H1 (cell line): Measurements from ENCODE around the gene PALM. TPM values are rescaled to one million over a fixed set of nuclear protein-coding genes. Genes with fewer than 3 reads are reported as not detected.

ENCODE experiments used
- ASH2L ChIP-seq: fragments of 200-600, 300-600 bp; sonication (generic); IDR thresholded peaks from one replicate; pipeline ENCODE4 v1.7.1; 2017; ENCODE audit warnings: low read length
- BACH1 ChIP-seq: IDR thresholded peaks from 2 replicates; pipeline ENCODE4 v1.6.1; 2012; ENCODE audit warnings: low read length, improper control_type of control experiment
- CHD1 ChIP-seq: IDR thresholded peaks from 2 replicates; pipeline ENCODE4 v1.6.1; 2012; ENCODE audit warnings: low read depth, low read length, improper control_type of control experiment
- CTCF ChIP-seq, 3 experiments: IDR thresholded peaks; 1 replicate in 2 of 3; 2 replicates in 1 of 3; pipeline versions ENCODE4 v1.5.1 to v1.6.1; 2011; ENCODE audit warnings: low read length in 3 of 3, mild to moderate bottlenecking in 3 of 3, inconsistent platforms in 2 of 3, low read depth in 1 of 3, moderate library complexity in 1 of 3; ENCODE audit not compliant: insufficient read depth in 1 of 3; ENCODE audit errors: control extremely low read depth in 1 of 3
- EZH2 ChIP-seq: fragments of 200-600 bp; sonication (generic); IDR thresholded peaks from 2 replicates; pipeline ENCODE4 v1.7.1; 2012; ENCODE audit warnings: low read depth, mild to moderate bottlenecking, moderate library complexity, low read length, inconsistent platforms; ENCODE audit not compliant: severe bottlenecking
- KDM5A ChIP-seq: fragments of 200-600 bp; IDR thresholded peaks from 2 replicates; pipeline ENCODE4 v1.7.1; 2012; ENCODE audit warnings: mild to moderate bottlenecking, low read length, inconsistent platforms, mixed read lengths
- NRF1 ChIP-seq: IDR thresholded peaks from 2 replicates; pipeline ENCODE4 v1.6.1; 2011; ENCODE audit warnings: mild to moderate bottlenecking, low read depth, low read length, improper control_type of control experiment
- POLR2A ChIP-seq, 2 experiments: IDR thresholded peaks; 1 replicate in 1 of 2; 2 replicates in 1 of 2; pipeline ENCODE4 v1.6.1; 2011; ENCODE audit warnings: low read depth in 2 of 2, low read length in 2 of 2, mild to moderate bottlenecking in 2 of 2; ENCODE audit errors: control extremely low read depth in 1 of 2
- RBBP5 ChIP-seq: IDR thresholded peaks from 2 replicates; pipeline ENCODE4 v1.7.1; 2012; ENCODE audit warnings: low read depth, mild to moderate bottlenecking, inconsistent platforms, low read length, moderate library complexity, borderline replicate concordance
- RFX5 ChIP-seq: IDR thresholded peaks from 2 replicates; pipeline ENCODE4 v1.6.1; 2011; ENCODE audit warnings: low read depth, low read length, improper control_type of control experiment, borderline replicate concordance
- SAP30 ChIP-seq: fragments of 300-600 bp; sonication (generic); IDR thresholded peaks from 2 replicates; pipeline ENCODE4 v1.7.1; 2012; ENCODE audit warnings: low read length, moderate library complexity, mild to moderate bottlenecking, inconsistent platforms; ENCODE audit not compliant: insufficient read depth, insufficient replicate concordance
- SP2 ChIP-seq: IDR thresholded peaks from 2 replicates; pipeline ENCODE4 v1.6.1; 2012; ENCODE audit warnings: mild to moderate bottlenecking, low read length, inconsistent platforms
- TEAD4 ChIP-seq: IDR thresholded peaks from 2 replicates; pipeline ENCODE4 v1.6.1; 2012; ENCODE audit warnings: low read depth, low read length, inconsistent platforms, mixed read lengths
- YY1 ChIP-seq: IDR thresholded peaks from 2 replicates; pipeline ENCODE4 v1.6.1; 2011; ENCODE audit warnings: low read depth, mild to moderate bottlenecking, low read length
- polyA plus RNA-seq, 7 experiments: library from polyadenylated mRNA; depleted of rRNA in 3 of 7; stranded (reverse) in 5 of 7; unstranded in 2 of 7; fragments of >200 nt in 5 of 7; fragments of 200-250 nt in 2 of 7; gene quantifications; 1 replicate in 5 of 7; 2 replicates in 1 of 7; 4 replicates in 1 of 7; pipeline versions ENCODE4 v1.2.1 to v1.2.3, GENCODE V29; 2011 to 2013; ENCODE audit warnings: missing spikeins in 2 of 7, mixed read lengths in 2 of 7
- total RNA-seq: library from RNA; stranded (reverse); fragmentation: NEBNext Ultra II Directional; extraction: Animal tissue kit (Norgen Biotek cat#: 25700); gene quantifications from 2 replicates; pipeline ENCODE4 v1.2.1, GENCODE V29; 2021

Gene PALM
- total and polyA plus RNA-seq, 2 of the 8 experiments (the other 6 are each of a cell fraction or from before 2014, with no cell fraction given) = 5.7 to 16.5 TPM

DNA sequence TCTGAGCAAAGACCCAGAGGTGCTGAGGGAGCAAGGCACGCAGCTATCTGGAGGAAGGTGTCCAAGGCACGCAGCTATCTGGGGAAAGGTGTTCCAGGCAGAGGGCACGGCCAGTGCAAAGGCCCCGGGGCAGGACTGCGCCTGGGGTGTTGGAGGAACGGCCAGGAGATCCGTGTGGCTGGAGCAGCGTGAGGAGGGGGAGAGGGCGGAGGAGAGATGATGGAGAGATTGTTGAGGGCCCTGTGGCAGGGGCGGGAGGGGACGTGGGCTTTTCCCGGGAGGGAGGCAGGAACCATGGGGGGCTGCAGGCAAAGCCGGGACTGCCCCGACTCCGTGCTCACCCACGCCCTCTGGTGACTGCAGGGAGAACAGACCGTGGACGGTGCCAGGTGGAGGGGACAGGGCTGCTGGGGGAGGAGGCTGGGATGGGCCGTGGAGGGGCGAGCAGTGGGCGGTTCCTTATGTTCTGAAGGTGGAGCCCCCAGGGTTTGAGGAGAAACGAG is 28.9 kb downstream of the PALM start (continued):
- peak; percentile 41; the same call in 1 of the 2 replicates for TF ChIP-seq BACH1
- TF ChIP-seq SAP30 = no peak
- no peak for TF ChIP-seq KDM5A
- TF ChIP-seq POLR2A (IDR thresholded peaks at IDR 0.05; ENCODE audit: control extremely low read depth in 1 of 2, low read depth in 2 of 2, low read length in 2 of 2) = no peak
- no peak for TF ChIP-seq YY1
- TF ChIP-seq NRF1 = no peak
- TF ChIP-seq RBBP5 = no peak
- TF ChIP-seq EZH2 = no peak
- no peak for TF ChIP-seq TEAD4
- no peak for TF ChIP-seq RFX5
- no peak for TF ChIP-seq CHD1
- peak; percentile 74 to 96 (median 79) for TF ChIP-seq CTCF (IDR thresholded peaks at IDR 0.05; ENCODE audit: control extremely low read depth in 1 of 3, insufficient read depth in 1 of 3, low read depth in 1 of 3, low read length in 3 of 3)
- no peak for TF ChIP-seq ASH2L
- no peak for TF ChIP-seq SP2
